BLaER1 treated with 17β-estradiol and CSF1 and Interleukin-3, amounts not matched to agents 10 nM and 100 nM (cell line): ENCODE results near the gene CFAP46.
"Not testable (repeated sequence)": the region's sequence is repeated elsewhere in the genome, so short reads cannot be mapped to it uniquely, and the experiment has no call there.

Experiments
- H3K27ac ChIP-seq, 11 experiments: shearing (Covaris generic); formaldehyde crosslinking; 2 replicates each; pipeline ENCODE4 v1.8.1; 2022
- H3K27me3 ChIP-seq, 11 experiments: shearing (Covaris generic); formaldehyde crosslinking; 2 replicates each; pipeline ENCODE4 v1.8.1; 2022
- H3K36me3 ChIP-seq, 11 experiments: shearing (Covaris generic); formaldehyde crosslinking; 2 replicates each; pipeline ENCODE4 v1.8.1; 2022
- H3K4me1 ChIP-seq, 10 experiments: shearing (Covaris generic); formaldehyde crosslinking; 2 replicates each; pipeline ENCODE4 v1.8.1; 2022
- H3K4me2 ChIP-seq, 11 experiments: shearing (Covaris generic); formaldehyde crosslinking; 2 replicates each; pipeline ENCODE4 v1.8.1; 2022
- H3K4me3 ChIP-seq, 10 experiments: shearing (Covaris generic); formaldehyde crosslinking; 2 replicates each; pipeline ENCODE4 v1.8.1; 2022
- H3K9ac ChIP-seq, 11 experiments: shearing (Covaris generic); formaldehyde crosslinking; 2 replicates each; pipeline ENCODE4 v1.8.1; 2022
- H3K9me3 ChIP-seq, 11 experiments: shearing (Covaris generic); formaldehyde crosslinking; replicated peaks in 1 of 11; 2 replicates each; pipeline ENCODE4 v1.8.1; 2022
- H4K20me1 ChIP-seq, 11 experiments: shearing (Covaris generic); formaldehyde crosslinking; 2 replicates each; pipeline ENCODE4 v1.8.1; 2022
- Cebpa-rat ChIP-seq, 11 experiments: shearing (Covaris generic); IDR thresholded peaks; 2 replicates each; pipeline ENCODE4 v1.8.1; 2022

Gene CFAP46

DNA sequence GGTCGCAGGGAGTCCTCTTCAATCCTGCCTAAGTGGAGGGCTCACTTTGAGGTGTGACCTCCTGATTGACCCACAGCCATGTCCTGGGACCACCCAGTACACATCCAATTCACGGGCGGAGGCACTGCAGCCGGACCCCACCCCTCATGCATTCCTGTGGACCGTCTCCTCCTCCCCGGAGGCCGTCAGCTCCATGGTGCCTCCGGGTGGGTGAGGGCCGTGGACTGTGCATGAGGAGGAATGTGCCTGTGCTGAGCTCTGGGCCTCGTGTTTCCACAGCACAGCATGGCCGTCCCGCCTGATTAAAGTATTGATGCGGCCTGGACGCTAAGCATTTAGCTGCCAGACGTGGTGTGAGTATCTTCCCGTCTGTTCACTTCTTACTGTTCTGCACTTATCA is 52.8 kb downstream of the CFAP46 start:
- peaks cover 0 to 23% (median 0%) of the 10 kb centered on the region in 11 experiments; a peak in 5 of 22 replicates for H4K20me1 ChIP-seq
- H3K27ac ChIP-seq = no peak overlapping the region
- H3K4me1 ChIP-seq = peaks cover 12 to 28% (median 20%) of the 10 kb centered on the region in 10 experiments
- no peak for TF ChIP-seq Cebpa-rat (IDR thresholded peaks at IDR 0.05)
- H3K9ac ChIP-seq = no peak overlapping the region
- H3K36me3 ChIP-seq = no peaks in the 10 kb centered on the region
- H3K9me3 ChIP-seq = no peaks in the 10 kb centered on the region
- H3K27me3 ChIP-seq = peaks cover 25 to 64% (median 45%) of the 10 kb centered on the region in 11 experiments
- H3K4me2 ChIP-seq = no peak overlapping the region
- H3K4me3 ChIP-seq = no peak overlapping the region

DNA sequence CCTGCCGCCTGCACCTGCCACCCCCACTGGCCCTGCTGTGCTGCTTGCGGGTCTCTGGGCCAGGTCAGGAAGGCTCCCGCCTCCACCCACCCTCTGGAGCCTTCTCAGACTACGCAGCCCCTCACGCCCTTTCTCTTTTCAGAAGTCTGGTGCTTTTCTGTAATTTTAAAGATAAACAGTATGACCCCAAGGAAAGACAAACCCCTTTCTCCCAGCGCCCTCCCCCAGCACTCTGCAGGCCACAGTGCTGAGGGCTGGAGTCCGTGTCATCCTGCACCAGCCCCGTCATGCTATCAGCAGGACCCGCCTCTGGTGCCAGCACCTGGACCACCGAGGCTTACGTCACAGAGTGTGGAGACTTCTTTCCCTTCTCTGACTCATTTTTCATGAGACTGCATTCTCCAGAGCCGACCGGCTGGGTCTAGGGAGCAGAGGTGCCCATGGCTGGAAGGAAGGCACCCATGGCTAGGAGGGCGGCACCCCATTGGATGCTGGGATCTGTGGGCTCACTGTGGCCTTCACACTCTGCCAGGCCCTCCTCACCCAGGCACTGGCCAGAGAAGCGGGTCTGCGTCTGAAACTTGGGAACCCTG is 53.4 kb downstream of the CFAP46 start:
- TF ChIP-seq Cebpa-rat (IDR thresholded peaks at IDR 0.05) = no peak
- H3K36me3 ChIP-seq = no peaks in the 10 kb centered on the region
- H3K27me3 ChIP-seq = peaks cover 24 to 59% (median 43%) of the 10 kb centered on the region in 11 experiments; a peak in 21 of 22 replicates
- peaks cover 12 to 22% (median 14%) of the 10 kb centered on the region in 10 experiments for H3K4me1 ChIP-seq
- H3K27ac ChIP-seq = no peak overlapping the region
- H3K4me3 ChIP-seq = no peak overlapping the region
- H3K9ac ChIP-seq = no peak overlapping the region
- H3K4me2 ChIP-seq = no peak overlapping the region
- peaks cover 0 to 29% (median 0%) of the 10 kb centered on the region in 11 experiments; a peak in 5 of 22 replicates for H4K20me1 ChIP-seq
- H3K9me3 ChIP-seq = no peaks in the 10 kb centered on the region

- Histone ChIP-seq H3K27me3 (peaks cover 20 to 53% (median 39%) of the 10 kb centered on the region in 11 experiments; a peak in 21 of 22 replicates), H4K20me1 (peaks cover 0 to 34% (median 0%) of the 10 kb centered on the region in 11 experiments; a peak in 5 of 22 replicates), H3K4me1 (peaks cover 7 to 17% (median 8%) of the 10 kb centered on the region in 10 experiments)
- not testable (repeated sequence) for H3K9me3 ChIP-seq, H3K4me3 ChIP-seq, H3K27ac ChIP-seq, H3K4me2 ChIP-seq, H3K36me3 ChIP-seq, H3K9ac ChIP-seq
Observed at GRCh38 chr10:132888446-132888845, 53.9 kb downstream of the CFAP46 start.

DNA sequence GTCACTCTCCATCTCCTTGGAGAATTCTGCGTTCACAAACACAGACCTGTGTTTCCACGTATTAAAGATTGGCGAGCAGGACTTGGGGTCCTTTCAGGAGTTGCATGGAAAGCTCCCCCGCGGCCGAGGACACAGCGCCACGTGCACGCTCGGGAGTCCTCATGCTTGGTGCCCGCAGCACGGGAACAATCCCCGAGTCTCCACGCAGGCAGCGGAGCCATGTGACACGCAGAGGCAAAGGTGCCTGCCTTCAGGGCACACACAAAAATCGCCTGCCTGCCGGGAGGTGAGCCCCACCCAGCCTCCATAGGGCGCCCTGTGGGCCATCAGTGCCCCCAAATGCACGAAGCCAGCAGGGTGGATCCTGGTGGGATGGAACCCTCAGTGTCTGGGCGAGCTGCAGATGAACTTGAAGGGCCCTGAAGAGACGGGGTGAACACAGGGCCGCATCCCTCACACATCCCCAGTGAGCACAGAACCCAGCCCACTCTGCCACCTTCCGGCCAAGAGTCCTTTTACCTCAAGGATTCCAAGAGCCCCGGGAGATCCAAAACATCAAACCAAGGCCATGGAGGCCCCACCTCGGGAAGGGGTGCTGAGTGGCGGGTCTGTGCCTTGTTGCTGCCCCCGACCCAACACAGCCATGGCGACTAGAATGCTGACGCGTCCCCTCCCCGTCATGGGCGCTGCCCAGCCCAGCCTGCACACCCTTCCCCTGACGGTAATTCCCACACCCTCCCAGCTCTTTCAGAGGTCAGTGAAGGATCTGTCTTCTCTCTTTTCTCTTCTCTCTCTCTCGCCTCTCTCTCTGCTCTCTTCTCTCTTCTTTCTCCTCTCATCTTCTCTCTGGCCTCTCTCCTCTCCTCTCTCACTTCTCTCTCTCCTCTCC is 55.9 kb downstream of the CFAP46 start:
- Histone ChIP-seq H3K4me3 (no peak overlapping the region), H4K20me1 (peaks cover 0 to 41% (median 0%) of the 10 kb centered on the region in 11 experiments; a peak in 5 of 22 replicates), H3K9me3 (no peaks in the 10 kb centered on the region), H3K27me3 (peaks cover 1 to 36% (median 20%) of the 10 kb centered on the region in 11 experiments; a peak in 17 of 22 replicates), H3K27ac (no peak overlapping the region), H3K36me3 (no peaks in the 10 kb centered on the region), H3K4me2 (peak overlapping the region in 3 of 11 experiments; percentile 21 to 36 (median 21); a peak in 5 of 22 replicates), H3K4me1 (peaks cover 0 to 7% (median 0%) of the 10 kb centered on the region in 10 experiments; a peak in 4 of 20 replicates), H3K9ac (no peak overlapping the region)
- no peak for TF ChIP-seq Cebpa-rat (IDR thresholded peaks at IDR 0.05)

GRCh38 chr10:132885451-132886210 is 56.7 kb downstream of the CFAP46 start:
- Histone ChIP-seq H3K36me3 (no peaks in the 10 kb centered on the region), H4K20me1 (peaks cover 0 to 46% (median 0%) of the 10 kb centered on the region in 11 experiments; a peak in 5 of 22 replicates), H3K4me1 (peaks cover 0 to 7% (median 0%) of the 10 kb centered on the region in 10 experiments; a peak in 4 of 20 replicates), H3K9me3 (no peaks in the 10 kb centered on the region), H3K9ac (no peak overlapping the region), H3K27me3 (peaks cover 0 to 38% (median 19%) of the 10 kb centered on the region in 11 experiments; a peak in 17 of 22 replicates), H3K27ac (no peak overlapping the region), H3K4me2 (peak overlapping the region in 3 of 11 experiments; percentile 21 to 36 (median 21); a peak in 4 of 22 replicates), H3K4me3 (no peak overlapping the region)
- no peak for TF ChIP-seq Cebpa-rat (IDR thresholded peaks at IDR 0.05)

DNA sequence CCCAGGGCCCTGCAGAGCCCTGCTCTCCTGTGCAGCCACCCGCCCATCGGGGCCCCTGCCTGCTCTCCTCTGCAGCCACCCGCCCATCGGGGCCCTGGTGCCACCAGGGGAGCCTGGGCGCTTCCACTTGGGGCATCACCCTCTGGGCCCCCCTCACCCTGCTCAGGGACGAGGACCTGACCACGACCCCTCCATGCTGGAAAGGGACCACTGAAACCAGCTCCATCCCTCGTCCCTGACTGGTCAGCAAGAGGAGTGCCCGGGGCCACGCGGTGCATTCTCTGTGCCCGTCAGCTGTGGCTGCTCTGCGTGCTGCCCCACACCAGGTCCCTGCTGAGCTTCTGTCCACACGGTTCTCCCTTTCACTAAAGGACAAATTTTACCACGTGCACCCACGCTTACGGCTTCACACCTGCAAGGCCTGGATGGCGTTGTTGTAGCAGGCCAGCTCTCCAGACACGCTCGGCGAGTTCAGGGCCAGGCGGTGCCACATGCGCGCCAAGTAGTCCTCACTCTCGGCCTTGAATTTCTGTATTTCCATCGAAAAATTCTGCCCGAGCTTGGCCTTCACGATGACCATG is 57.6 kb downstream of the CFAP46 start:
- H3K4me3 ChIP-seq = no peak overlapping the region
- H3K27ac ChIP-seq = no peak overlapping the region
- H3K27me3 ChIP-seq = peaks cover 7 to 43% (median 27%) of the 10 kb centered on the region in 11 experiments; a peak in 21 of 22 replicates
- peaks cover 0 to 45% (median 0%) of the 10 kb centered on the region in 11 experiments; a peak in 5 of 22 replicates for H4K20me1 ChIP-seq
- no peaks in the 10 kb centered on the region for H3K9me3 ChIP-seq
- no peak for TF ChIP-seq Cebpa-rat (IDR thresholded peaks at IDR 0.05)
- H3K36me3 ChIP-seq = no peaks in the 10 kb centered on the region
- no peak overlapping the region for H3K4me2 ChIP-seq
- no peak overlapping the region for H3K9ac ChIP-seq
- peaks cover 0 to 11% (median 0%) of the 10 kb centered on the region in 10 experiments; a peak in 6 of 20 replicates for H3K4me1 ChIP-seq

- Histone ChIP-seq H3K4me1 (peaks cover 0 to 18% (median 7%) of the 10 kb centered on the region in 10 experiments; a peak in 13 of 20 replicates), H3K4me3 (no peak overlapping the region), H3K36me3 (no peaks in the 10 kb centered on the region), H3K27me3 (peaks cover 15 to 43% (median 32%) of the 10 kb centered on the region in 11 experiments), H3K9ac (no peak overlapping the region), H3K27ac (no peak overlapping the region), H3K9me3 (no peaks in the 10 kb centered on the region), H4K20me1 (peaks cover 0 to 38% (median 0%) of the 10 kb centered on the region in 11 experiments; a peak in 5 of 22 replicates), H3K4me2 (no peak overlapping the region)
- no peak for TF ChIP-seq Cebpa-rat (IDR thresholded peaks at IDR 0.05)
Observed at GRCh38 chr10:132884041-132884440, 58.3 kb downstream of the CFAP46 start.

DNA sequence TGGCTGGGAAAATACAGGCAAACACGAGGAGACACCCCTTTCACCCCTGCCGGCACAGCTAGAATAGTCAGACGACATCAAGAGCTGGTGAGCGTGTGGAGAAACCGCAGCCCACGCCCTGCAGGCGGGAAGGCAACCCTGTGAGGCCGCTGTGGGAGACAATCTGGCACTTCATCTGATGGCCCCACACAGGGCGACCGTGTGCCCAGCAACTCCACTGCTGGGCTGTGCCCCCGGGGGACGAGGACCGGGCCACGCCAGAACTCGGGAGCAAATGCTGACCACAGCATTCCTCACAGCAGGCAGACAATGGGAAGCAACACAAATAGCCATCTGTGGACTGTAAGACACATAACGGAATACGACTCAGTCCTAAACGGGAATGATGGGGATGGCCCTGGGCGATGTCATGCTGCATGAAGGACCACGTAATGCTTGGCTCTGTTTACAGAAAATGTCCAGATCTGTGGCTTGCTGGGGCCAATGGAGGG is 58.9 kb downstream of the CFAP46 start:
- Histone ChIP-seq H4K20me1 (peaks cover 0 to 41% (median 0%) of the 10 kb centered on the region in 11 experiments; a peak in 6 of 22 replicates), H3K36me3 (no peaks in the 10 kb centered on the region), H3K9me3 (no peaks in the 10 kb centered on the region), H3K4me3 (no peak overlapping the region), H3K4me2 (no peak overlapping the region), H3K4me1 (peaks cover 0 to 24% (median 12%) of the 10 kb centered on the region in 10 experiments; a peak in 14 of 20 replicates), H3K27ac (no peak overlapping the region), H3K9ac (no peak overlapping the region), H3K27me3 (peaks cover 21 to 49% (median 38%) of the 10 kb centered on the region in 11 experiments)
- TF ChIP-seq Cebpa-rat (IDR thresholded peaks at IDR 0.05) = no peak
